NCI-H128 (cell line): Measurements from ENCODE around the gene NAALADL1.
"Not testable (repeated sequence)": the region's sequence is repeated elsewhere in the genome, so short reads cannot be mapped to it uniquely, and the experiment has no call there.

Experiments
- DNase-seq: peaks from one replicate; lab custom pipeline; 2025; ENCODE audit not compliant: unreplicated experiment; lab: John Stamatoyannopoulos, UW

Gene NAALADL1

DNA sequence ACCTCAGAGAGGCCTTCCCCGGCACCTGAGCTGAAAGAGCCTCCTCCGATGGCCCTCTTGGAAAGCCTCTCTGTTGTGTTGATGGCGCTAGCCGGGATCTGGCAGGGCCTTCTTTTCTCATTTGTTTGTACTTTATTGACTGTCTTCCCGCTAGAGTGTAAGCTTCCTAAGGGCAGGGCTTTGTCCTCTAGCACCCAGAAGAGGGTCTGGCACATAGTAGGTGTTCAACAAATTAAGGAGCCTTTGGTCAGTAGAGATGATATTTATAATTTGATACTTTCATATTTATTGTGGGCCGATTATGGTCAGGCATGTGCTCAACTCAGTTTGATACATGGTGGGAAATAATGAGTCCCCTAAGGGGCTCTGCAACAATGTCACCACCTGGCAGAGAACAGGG, 40.4 kb downstream of the NAALADL1 start:
- no peak for DNase-seq

- DNase-seq, result no peak
These were observed 41.6 kb downstream of the NAALADL1 start for GRCh38 chr11:65016705-65017104.

- DNase-seq, result no peak
These were observed 43.6 kb downstream of the NAALADL1 start for GRCh38 chr11:65014726-65015227.

- peak; percentile 87 for DNase-seq
These were observed 44.2 kb downstream of the NAALADL1 start, which contains the start of gene ARL2 for GRCh38 chr11:65013888-65014725. Gene ARL2, plus strand, starts transcription at chr11:65014160. Its CDS starts 48 bp downstream, at chr11:65014208.

DNA sequence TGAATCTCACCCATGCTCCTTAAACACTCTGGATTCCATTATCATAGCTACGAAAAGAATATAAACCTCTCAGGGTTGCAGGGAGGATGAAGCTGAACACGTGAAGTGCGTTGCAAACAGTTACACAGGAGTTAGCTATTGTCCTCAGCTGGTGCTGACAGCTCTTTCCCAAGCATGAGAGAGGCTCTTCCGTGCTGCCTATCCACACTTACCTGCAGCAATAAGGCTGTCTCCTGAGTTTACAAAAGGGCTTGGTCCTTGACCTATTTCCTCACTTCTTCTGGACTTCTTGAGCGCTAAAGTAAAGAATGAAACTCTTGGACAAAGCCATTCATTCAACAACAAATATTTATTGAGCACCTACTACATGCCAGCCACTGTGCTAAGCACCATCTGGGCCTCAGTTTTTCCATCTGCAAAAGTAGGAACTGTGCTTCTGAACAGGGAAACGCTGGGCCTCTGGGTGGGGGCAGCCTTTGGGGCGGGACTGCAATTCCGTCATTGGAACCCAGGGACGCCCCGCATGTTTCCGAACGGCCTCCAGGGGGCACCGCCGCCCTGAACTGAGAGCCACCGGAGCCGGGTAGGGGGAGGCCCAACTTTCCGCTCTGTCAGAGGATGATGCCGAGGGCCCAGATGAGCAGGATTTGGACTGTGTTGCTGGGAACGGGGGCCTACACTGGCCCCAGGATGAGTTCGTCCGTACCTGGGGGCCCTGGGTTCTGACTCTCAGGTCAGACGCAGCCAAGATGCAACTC, 45.0 kb downstream of the NAALADL1 start:
- DNase-seq, result peak; percentile 71

GRCh38 chr11:65008873-65009272, 49.5 kb downstream of the NAALADL1 start:
- no peak for DNase-seq

DNA sequence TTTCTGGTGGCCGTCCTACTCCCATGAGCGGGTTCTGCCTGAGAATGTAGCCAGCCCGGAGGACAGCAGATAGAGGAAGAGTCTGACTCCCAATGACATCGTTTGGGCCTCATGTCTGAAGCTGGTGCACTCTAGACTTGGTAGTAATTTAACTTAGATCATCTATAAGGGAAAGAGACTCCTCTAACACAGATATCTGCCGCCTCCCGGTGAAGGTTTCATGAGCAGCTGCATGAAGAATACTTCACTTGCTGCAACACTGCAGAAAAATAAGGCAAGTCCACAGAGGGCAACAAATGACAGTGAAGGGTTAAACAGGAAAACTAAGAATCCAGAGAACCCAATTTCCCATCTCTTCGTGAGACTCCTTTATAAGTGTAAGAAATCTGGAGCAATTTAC, 50.3 kb downstream of the NAALADL1 start:
- DNase-seq, result no peak

DNA sequence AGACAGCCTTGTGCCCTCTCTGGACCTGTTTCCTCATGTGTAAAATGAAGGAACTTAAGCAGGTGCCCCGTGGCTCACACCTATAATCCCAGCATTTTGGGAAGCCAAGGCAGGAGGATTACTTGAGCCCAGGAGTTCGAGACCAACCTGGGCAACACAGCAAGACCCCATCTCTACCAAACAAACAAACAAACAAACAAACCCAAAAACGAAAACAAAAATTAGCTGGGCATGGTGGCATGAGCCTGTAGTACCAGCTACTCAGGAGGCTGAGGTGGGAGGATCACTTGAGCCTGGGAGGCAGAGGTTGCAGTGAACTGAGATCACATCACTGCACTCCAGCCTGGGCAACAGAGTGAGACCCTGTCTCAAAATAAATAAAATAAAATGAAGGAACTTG, 54.4 kb downstream of the NAALADL1 start:
- DNase-seq, result not testable (repeated sequence)

DNA sequence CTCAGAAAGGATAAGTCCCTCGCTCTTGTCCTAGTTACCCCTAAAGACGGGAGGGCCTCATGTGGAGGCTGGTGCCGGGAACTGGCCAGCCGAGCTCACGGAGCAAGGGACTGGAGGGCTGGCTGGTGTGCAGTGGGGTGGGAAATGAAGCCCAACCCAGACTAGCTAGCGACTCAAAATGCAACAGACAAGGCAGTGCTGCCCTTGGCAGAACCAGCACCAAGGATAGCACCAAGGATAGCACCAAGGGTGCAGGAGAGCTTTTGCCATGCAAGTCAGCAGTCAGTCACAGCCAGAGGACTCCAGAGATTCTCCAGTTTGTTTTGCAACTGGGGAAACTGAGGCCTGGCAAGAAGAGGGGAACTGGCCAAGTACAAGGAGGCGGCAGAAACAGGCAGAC, 55.1 kb downstream of the NAALADL1 start:
- DNase-seq, result no peak

DNA sequence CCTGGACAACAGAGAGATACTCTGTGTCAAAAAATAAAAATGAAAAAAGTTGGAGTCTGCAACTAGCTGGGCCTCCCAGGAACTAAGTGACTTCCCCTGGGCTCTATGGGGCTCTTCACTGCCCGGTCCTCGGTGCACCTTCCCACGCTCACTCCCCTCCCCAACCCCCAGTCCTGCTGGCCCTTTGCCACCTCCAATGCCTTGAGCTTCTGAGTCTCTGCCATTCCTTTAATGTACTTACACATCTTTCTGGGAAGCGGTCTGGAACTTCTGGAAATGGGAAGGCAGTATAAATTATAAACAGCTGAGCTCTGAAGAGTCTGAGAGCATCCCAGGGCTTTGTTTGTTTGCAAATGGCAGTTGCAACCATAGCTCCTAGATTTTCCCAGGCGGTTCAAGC, 55.6 kb downstream of the NAALADL1 start:
- no peak for DNase-seq

- no peak for DNase-seq
These were observed 58.9 kb downstream of the NAALADL1 start for GRCh38 chr11:64999478-64999877.

GRCh38 chr11:64998690-64999431, 59.5 kb downstream of the NAALADL1 start:
- DNase-seq, result no peak

GRCh38 chr11:64998141-64998540, 60.2 kb downstream of the NAALADL1 start:
- no peak for DNase-seq

- no peak for DNase-seq
These were observed 61.5 kb downstream of the NAALADL1 start, which contains the start of gene BATF2 for GRCh38 chr11:64996710-64997380. Gene BATF2, minus strand, starts transcription at chr11:64996971. Its CDS starts 57 bp downstream, at chr11:64996914.

DNA sequence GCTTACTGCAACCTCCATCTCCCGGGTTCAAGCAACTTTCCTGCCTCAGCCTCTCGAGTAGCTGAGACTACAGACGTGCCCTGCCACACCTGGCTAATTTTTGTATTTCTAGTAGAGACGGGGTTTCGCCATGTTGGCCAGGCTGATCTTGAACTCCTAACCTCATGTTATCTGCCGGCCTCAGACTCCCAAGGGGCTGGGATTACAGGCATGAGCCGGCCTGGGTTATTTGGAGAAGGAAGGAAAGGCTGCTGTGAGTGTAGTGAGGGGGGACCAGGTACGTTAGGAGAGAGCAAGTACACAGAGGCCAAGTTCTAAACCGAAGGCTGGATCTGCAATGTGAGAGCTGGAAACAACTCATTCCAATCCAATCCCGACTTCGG, 62.0 kb downstream of the NAALADL1 start:
- no peak for DNase-seq
